KBM-7 (cell line): ENCODE measurements around the gene ZNF783.
A peak's percentile ranks its signal among the peaks of the same experiment; 100 is the strongest.
"Not testable (repeated sequence)": the region's sequence is repeated elsewhere in the genome, so short reads cannot be mapped to it uniquely, and the experiment has no call there.

ENCODE experiments used
- DNase-seq: peaks from one replicate; pipeline ENCODE4 v3.0.0-alpha.2; 2015
- in situ Hi-C: fragments of 300-500 bp; cut with MboI; formaldehyde crosslinking; loops from 2 replicates; pipeline ENCODE4 v1.14.3; 2020; ENCODE audit warnings: low sequenced_read_pairs, low pct_unique_long_range_greater_than_20kb, mixed read lengths

ZNF783 gene

GRCh38 chr7:149319376-149319775, 57.4 kb downstream of the ZNF783 start:
- DNase-seq = no peak
- in situ Hi-C loops = no loop called here

GRCh38 chr7:149320313-149321124, 58.5 kb downstream of the ZNF783 start:
- in situ Hi-C loops = no loop called here
- no peak for DNase-seq

- in situ Hi-C loops, DNase-seq: not testable (repeated sequence)
These were observed 59.3 kb downstream of the ZNF783 start for GRCh38 chr7:149321125-149321905.

GRCh38 chr7:149321978-149322541, 60.1 kb downstream of the ZNF783 start:
- in situ Hi-C loops = no loop called here
- DNase-seq = no peak

- in situ Hi-C loops = no loop called here
- DNase-seq = no peak
These were observed 60.7 kb downstream of the ZNF783 start for GRCh38 chr7:149322737-149323136.

- DNase-seq = peak; percentile 14
- in situ Hi-C loops = no loop called here
These were observed 63.3 kb downstream of the ZNF783 start for GRCh38 chr7:149325248-149325647.

GRCh38 chr7:149329265-149329664, 67.3 kb downstream of the ZNF783 start:
- in situ Hi-C loops = no loop called here
- DNase-seq = no peak

- in situ Hi-C loops = no loop called here
- DNase-seq = no peak
These were observed 67.9 kb downstream of the ZNF783 start for GRCh38 chr7:149329766-149330334.

- in situ Hi-C loops = no loop called here
- DNase-seq = no peak
These were observed 69.0 kb downstream of the ZNF783 start for GRCh38 chr7:149330914-149331567.

GRCh38 chr7:149332602-149333320, 70.8 kb downstream of the ZNF783 start:
- DNase-seq, in situ Hi-C loops: not testable (repeated sequence)

- in situ Hi-C loops = no loop called here
- no peak for DNase-seq
These were observed 71.3 kb downstream of the ZNF783 start for GRCh38 chr7:149333321-149333717.

- no peak for DNase-seq
- in situ Hi-C loops = no loop called here
These were observed 72.2 kb downstream of the ZNF783 start for GRCh38 chr7:149334219-149334618.
